Muscle layer of duodenum (tissue), 2 donors: ENCODE results near the gene SNRPD3.
"Not testable (repeated sequence)": the region's sequence is repeated elsewhere in the genome, so short reads cannot be mapped to it uniquely, and the experiment has no call there.

Experiments
- H3K27ac ChIP-seq: one replicate; pipeline ENCODE4 v1.7.0; 2013; ENCODE audit warnings: mild to moderate bottlenecking, low read length
- H3K27me3 ChIP-seq: one replicate; pipeline ENCODE4 v1.7.0; 2013; ENCODE audit warnings: low read depth, mild to moderate bottlenecking, control low read depth, low read length
- H3K36me3 ChIP-seq, 2 donors: one replicate each; pipeline ENCODE4 v1.7.0; 2013; ENCODE audit warnings: low read length in 2 of 2, control low read depth in 1 of 2, mild to moderate bottlenecking in 1 of 2; ENCODE audit not compliant: insufficient read depth in 2 of 2, control insufficient read depth in 1 of 2
- H3K4me1 ChIP-seq, 2 donors: one replicate each; pipeline ENCODE4 v1.7.0; 2013; ENCODE audit warnings: low read length in 2 of 2, mild to moderate bottlenecking in 2 of 2, control low read depth in 1 of 2, moderate library complexity in 1 of 2; ENCODE audit not compliant: insufficient read depth in 2 of 2, control insufficient read depth in 1 of 2
- H3K4me3 ChIP-seq, 2 donors: one replicate each; pipeline ENCODE4 v1.7.0; 2013; ENCODE audit warnings: low read length in 2 of 2, low read depth in 1 of 2, mild to moderate bottlenecking in 1 of 2
- H3K9me3 ChIP-seq, 2 donors: one replicate each; pipeline ENCODE4 v1.7.0; 2013; ENCODE audit warnings: low read length in 2 of 2, control low read depth in 1 of 2, mild to moderate bottlenecking in 1 of 2; ENCODE audit not compliant: control insufficient read depth in 1 of 2
- donor health status: healthy.

Gene SNRPD3

GRCh38 chr22:24536089-24536488, 19.7 kb upstream of the SNRPD3 start:
- H3K27ac ChIP-seq, result no peak overlapping the region
- H3K27me3 ChIP-seq, result no peaks in the 10 kb centered on the region
- no peak overlapping the region for H3K4me3 ChIP-seq
- H3K36me3 ChIP-seq, result peaks cover 0 to 15% of the 10 kb centered on the region in 2 donors
- no peaks in the 10 kb centered on the region for H3K9me3 ChIP-seq
- H3K4me1 ChIP-seq, result peaks cover 0 to 3% of the 10 kb centered on the region in 2 donors

GRCh38 chr22:24540470-24540869, 15.3 kb upstream of the SNRPD3 start:
- Histone ChIP-seq H3K9me3 (no peaks in the 10 kb centered on the region), H3K4me1 (peaks cover 0 to 17% of the 10 kb centered on the region in 2 donors), H3K4me3 (no peak overlapping the region), H3K36me3 (peaks cover 29 to 47% of the 10 kb centered on the region in 2 donors), H3K27ac (no peak overlapping the region), H3K27me3 (no peaks in the 10 kb centered on the region)

DNA sequence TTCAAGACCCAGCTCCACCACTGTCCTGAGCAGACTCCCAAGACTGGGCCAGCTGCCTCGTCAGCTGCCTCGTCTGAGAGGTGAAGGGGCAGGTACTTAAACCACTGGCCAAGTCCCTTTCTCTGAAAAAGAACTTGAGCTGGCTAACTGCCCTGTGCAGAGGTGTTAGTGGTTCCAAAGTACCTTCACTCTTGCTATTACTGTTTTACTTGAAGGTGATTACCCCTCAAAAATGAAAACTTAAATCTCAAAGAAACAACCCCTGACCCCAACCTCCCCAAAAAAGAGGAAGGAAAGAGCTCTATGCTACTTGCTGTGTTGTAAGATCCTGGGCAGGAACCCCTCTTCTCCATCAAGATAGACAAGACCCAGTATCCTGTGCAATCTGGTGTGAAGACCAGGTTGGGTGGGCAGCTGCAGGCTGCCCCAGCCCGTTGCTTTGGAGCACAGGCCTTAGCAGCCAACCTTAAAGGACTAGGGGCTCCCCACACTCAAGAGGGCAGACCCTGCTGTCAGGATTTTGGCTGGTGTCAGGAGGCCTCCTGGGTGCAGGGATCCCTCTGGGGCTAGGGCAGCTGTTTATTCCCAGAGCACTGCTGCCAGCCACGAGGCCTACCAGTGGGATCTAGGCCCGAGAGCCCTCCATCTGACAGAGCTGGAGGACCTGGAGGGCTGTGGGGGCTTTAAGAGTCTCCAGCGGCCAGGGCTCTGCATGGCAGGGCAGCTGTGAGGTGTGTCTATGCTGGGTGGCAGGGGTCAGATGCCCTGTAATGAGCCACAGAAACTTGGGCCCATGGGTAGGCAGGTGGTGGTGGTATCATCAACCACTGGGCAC, 13.9 kb upstream of the SNRPD3 start:
- Histone ChIP-seq H3K36me3 (peaks cover 37 to 56% of the 10 kb centered on the region in 2 donors), H3K27me3 (no peaks in the 10 kb centered on the region), H3K27ac (no peak overlapping the region), H3K4me3 (no peak overlapping the region), H3K9me3 (no peaks in the 10 kb centered on the region), H3K4me1 (peaks cover 0 to 22% of the 10 kb centered on the region in 2 donors)

GRCh38 chr22:24542641-24543040, 13.2 kb upstream of the SNRPD3 start:
- Histone ChIP-seq H3K27me3 (no peaks in the 10 kb centered on the region), H3K36me3 (peaks cover 44 to 63% of the 10 kb centered on the region in 2 donors), H3K9me3 (no peaks in the 10 kb centered on the region), H3K4me3 (no peak overlapping the region), H3K27ac (no peak overlapping the region), H3K4me1 (peaks cover 0 to 22% of the 10 kb centered on the region in 2 donors)

GRCh38 chr22:24543185-24543601, 12.6 kb upstream of the SNRPD3 start:
- H3K4me1 ChIP-seq, result peaks cover 0 to 22% of the 10 kb centered on the region in 2 donors
- H3K4me3 ChIP-seq, result no peak overlapping the region
- no peaks in the 10 kb centered on the region for H3K27me3 ChIP-seq
- peaks cover 50 to 68% of the 10 kb centered on the region in 2 donors for H3K36me3 ChIP-seq
- H3K27ac ChIP-seq, result no peak overlapping the region
- H3K9me3 ChIP-seq, result no peaks in the 10 kb centered on the region

GRCh38 chr22:24543679-24544243, 12.0 kb upstream of the SNRPD3 start:
- Histone ChIP-seq H3K27ac (no peak overlapping the region), H3K9me3 (no peaks in the 10 kb centered on the region), H3K4me1 (peaks cover 0 to 22% of the 10 kb centered on the region in 2 donors), H3K36me3 (peaks cover 53 to 73% of the 10 kb centered on the region in 2 donors), H3K4me3 (no peak overlapping the region), H3K27me3 (no peaks in the 10 kb centered on the region)

DNA sequence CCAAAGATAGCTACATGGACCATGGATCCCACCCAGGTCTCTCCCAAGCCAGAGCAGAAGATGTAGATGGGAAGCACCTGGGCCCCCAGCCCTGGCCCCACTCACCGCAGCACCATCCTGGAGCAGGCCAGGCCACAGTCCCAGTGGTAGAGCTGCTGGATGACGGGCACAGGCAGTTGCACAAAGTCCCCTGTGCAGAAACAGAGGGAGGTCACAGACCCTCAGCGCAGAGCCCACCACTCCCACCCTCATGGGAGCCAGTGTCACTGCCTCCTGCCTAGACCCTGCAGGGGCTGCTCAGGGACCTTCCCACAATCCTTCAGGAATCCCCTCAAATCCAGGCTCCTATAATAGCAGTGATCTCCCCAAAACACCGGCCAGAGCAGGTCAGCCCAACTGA, 7.0 kb upstream of the SNRPD3 start:
- peaks cover 34 to 42% of the 10 kb centered on the region in 2 donors for H3K36me3 ChIP-seq
- no peaks in the 10 kb centered on the region for H3K27me3 ChIP-seq
- H3K27ac ChIP-seq, result no peak overlapping the region
- no peaks in the 10 kb centered on the region for H3K9me3 ChIP-seq
- no peak overlapping the region for H3K4me3 ChIP-seq
- peaks cover 6 to 50% of the 10 kb centered on the region in 2 donors for H3K4me1 ChIP-seq

DNA sequence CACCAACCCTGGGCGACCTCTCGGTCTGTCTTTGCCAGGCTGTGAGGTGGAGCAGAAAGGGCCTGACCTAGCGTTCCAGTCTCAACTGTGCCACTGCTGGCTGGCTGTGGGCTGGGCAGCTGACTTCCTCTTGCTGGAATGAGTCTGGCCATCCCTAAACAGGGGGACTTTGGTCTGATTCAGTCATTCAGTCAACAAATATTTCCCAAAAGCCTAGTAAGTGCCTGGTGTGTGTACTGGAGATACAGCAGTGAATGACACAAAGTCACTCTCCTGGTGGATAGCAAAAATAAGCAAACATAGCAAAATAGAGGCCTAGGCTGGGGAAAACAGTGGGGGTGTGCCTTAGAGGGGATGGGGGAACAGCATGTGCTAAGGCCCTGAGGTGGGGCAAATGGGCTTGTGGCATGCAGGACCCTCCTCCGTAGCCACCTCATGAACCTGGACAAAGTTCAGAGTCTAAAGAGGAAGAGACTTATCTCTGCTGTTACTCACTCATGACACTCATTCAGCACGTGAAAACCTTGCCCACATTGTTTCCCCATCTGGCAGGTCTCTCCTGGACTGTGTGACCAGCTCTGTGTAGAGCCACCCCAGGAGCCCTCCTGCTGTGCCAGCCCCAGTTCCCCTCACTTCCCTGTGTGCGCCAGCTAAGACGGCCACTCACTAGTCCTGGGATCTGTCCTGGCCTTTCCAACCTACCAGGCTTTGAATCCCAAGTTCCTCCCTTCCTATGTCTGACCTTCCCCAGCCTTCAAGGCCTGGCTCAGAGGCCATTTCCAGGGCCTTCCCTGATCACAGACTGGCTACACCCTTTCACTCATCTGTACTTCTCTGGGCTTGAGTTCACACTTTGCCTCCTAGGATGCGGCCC, 5.5 kb upstream of the SNRPD3 start:
- peak overlapping the region; percentile 45 for H3K27ac ChIP-seq
- H3K36me3 ChIP-seq, result peaks cover 27 to 44% of the 10 kb centered on the region in 2 donors
- H3K9me3 ChIP-seq, result no peaks in the 10 kb centered on the region
- H3K4me3 ChIP-seq, result no peak overlapping the region
- H3K27me3 ChIP-seq, result no peaks in the 10 kb centered on the region
- peaks cover 8 to 41% of the 10 kb centered on the region in 2 donors for H3K4me1 ChIP-seq

- Histone ChIP-seq H3K9me3 (no peaks in the 10 kb centered on the region), H3K4me3 (no peak overlapping the region), H3K27ac (peak overlapping the region; percentile 45), H3K4me1 (peaks cover 8 to 34% of the 10 kb centered on the region in 2 donors), H3K36me3 (peaks cover 27 to 48% of the 10 kb centered on the region in 2 donors), H3K27me3 (no peaks in the 10 kb centered on the region)
These were observed 4.8 kb upstream of the SNRPD3 start for GRCh38 chr22:24550902-24551435.

DNA sequence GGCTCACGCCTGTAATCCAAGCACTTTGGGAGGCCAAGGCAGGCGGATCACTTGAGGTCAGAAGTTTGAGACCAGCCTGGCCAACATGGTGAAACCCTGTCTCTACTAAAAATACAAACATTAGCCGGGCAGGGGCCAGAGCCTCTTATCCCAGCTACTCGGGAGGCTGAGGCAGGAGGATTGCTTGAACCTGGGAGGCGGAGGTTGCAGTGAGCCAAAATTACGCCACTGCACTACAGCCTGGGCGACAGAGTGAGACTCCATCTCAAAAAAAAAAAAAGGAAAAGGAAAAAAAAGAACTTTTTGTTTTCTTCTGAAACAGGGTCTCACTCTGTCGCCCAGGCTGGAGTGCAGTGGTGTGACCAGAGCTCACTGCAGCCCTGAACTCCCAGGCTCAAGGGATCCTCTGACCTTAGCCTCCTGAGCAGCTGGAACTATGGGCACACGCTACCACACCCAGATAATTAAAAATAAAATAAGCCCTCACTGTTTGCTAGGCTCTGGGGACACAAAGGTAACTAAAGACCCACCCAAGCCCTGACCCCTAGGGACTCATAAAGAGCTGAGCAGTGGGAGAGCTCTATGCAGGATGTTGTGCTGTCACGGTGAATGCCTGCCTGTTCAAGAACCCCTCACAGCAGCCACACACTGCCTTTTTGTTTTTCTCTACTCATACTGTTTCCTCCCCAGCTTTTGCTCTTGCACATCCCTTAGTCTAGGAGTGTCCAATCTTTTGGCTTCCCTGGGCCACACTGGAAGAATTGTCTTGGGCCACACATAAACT, 3.1 kb upstream of the SNRPD3 start:
- peak overlapping the region in 1 of 2 donors; percentile 92 for H3K4me3 ChIP-seq

More for the DNA sequence above, 3.1 kb upstream of the SNRPD3 start:
- Histone ChIP-seq H3K36me3 (peaks cover 14 to 33% of the 10 kb centered on the region in 2 donors), H3K4me1 (peaks cover 8 to 50% of the 10 kb centered on the region in 2 donors)
- H3K27ac ChIP-seq, H3K27me3 ChIP-seq, H3K9me3 ChIP-seq: not testable (repeated sequence)
